ENCODE results near the gene USP6NL. TPM values are rescaled to one million over a fixed set of nuclear protein-coding genes. Genes with fewer than 3 reads are reported as not detected.

USP6NL gene
- polyA plus RNA-seq, 1 donor (not counting 4 experiments of a cell fraction or from before 2014, with no cell fraction given) = 8.7 TPM

DNA sequence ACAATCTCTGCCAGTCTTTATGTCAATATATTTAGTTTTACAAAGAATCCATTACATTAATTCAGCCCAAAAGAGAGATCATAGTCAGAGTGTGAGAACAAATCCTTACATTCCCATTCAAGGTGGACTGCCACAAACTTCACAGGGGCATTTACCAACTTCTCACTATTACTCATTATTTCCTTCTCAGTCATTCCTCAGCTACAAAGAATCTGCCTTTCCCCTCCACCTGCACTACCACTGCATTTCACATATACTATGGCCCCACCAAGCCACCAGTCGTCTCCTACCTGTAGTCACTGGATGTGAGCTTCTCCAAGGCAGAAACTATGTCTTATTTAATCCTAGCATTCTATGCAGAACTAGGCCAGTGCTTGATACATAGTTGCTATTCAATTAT lies 94.3 kb downstream of the USP6NL start:
- Histone ChIP-seq H3K79me2 (ENCODE audit: control insufficient read depth, insufficient read depth, low read length) (no peaks in the 10 kb centered on the region), H3K27me3 (ENCODE audit: control insufficient read depth, extremely low read depth, insufficient read depth, low read length) (no peaks in the 10 kb centered on the region), H3K27ac (ENCODE audit: control insufficient read depth, insufficient read depth, low read length) (no peak overlapping the region), H2AFZ (ENCODE audit: control insufficient read depth, low read length) (no peak overlapping the region), H3K36me3 (ENCODE audit: control insufficient read depth in 2 of 2, extremely low read depth in 1 of 2, insufficient read depth in 2 of 2, low read length in 2 of 2) (no peaks in the 10 kb centered on the region), H3K4me2 (ENCODE audit: control insufficient read depth, extremely low read depth, insufficient read depth, low read depth, low read length) (no peak overlapping the region), H3K9me3 (ENCODE audit: control insufficient read depth, low read depth, low read length) (no peaks in the 10 kb centered on the region), H3K4me1 (ENCODE audit: control insufficient read depth, extremely low read depth, insufficient read depth, low read length) (no peaks in the 10 kb centered on the region), H3K9ac (ENCODE audit: control insufficient read depth, extremely low read depth, insufficient read depth, low read length) (no peak overlapping the region), H3K9me1 (ENCODE audit: control insufficient read depth, extremely low read depth, insufficient read depth, low read length) (no peaks in the 10 kb centered on the region), H4K20me1 (ENCODE audit: control insufficient read depth, extremely low read depth, insufficient read depth, low read length) (no peaks in the 10 kb centered on the region), H3K4me3 (ENCODE audit: control insufficient read depth in 2 of 3, extremely low read depth in 1 of 3, insufficient read depth in 2 of 3, low read depth in 1 of 3, low read length in 3 of 3) (no peak overlapping the region)
- FAIRE-seq = no peak
- no peak for TF ChIP-seq EZH2 (IDR thresholded peaks at IDR 0.05; ENCODE audit: low read length)
- TF ChIP-seq, protein P1, sequence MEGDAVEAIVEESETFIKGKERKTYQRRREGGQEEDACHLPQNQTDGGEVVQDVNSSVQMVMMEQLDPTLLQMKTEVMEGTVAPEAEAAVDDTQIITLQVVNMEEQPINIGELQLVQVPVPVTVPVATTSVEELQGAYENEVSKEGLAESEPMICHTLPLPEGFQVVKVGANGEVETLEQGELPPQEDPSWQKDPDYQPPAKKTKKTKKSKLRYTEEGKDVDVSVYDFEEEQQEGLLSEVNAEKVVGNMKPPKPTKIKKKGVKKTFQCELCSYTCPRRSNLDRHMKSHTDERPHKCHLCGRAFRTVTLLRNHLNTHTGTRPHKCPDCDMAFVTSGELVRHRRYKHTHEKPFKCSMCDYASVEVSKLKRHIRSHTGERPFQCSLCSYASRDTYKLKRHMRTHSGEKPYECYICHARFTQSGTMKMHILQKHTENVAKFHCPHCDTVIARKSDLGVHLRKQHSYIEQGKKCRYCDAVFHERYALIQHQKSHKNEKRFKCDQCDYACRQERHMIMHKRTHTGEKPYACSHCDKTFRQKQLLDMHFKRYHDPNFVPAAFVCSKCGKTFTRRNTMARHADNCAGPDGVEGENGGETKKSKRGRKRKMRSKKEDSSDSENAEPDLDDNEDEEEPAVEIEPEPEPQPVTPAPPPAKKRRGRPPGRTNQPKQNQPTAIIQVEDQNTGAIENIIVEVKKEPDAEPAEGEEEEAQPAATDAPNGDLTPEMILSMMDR (optimal IDR thresholded peaks at IDR 0.05 in 1 of 3, IDR thresholded peaks at IDR 0.05 in 1 of 3, conservative IDR thresholded peaks at IDR 0.05 in 1 of 3; ENCODE audit: extremely low read depth in 1 of 3, insufficient read depth in 2 of 3, low read length in 3 of 3) = no peak
- dilution Hi-C loops (cut with MboI; ENCODE audit: extremely low pct_ligation_motif_present, low sequenced_read_pairs) = no loop called here
- DNase-seq (ENCODE audit: low read depth, low spot score) = no peak

DNA sequence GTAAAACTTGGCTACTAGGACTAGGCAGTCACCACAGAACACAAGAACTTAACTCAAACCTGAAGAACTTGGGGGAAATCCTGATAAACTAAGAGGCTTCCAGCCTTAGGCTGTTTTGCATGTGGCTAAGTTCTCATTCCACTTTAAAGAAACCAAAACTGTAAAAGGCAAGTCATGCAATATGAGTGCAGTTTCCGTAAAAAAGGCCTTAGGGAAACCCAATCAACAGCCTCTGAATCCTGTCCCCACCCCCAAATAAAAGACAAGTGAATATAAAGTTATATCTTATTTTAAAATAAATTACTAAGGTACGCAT lies 95.1 kb downstream of the USP6NL start:
- Histone ChIP-seq H3K4me3 (ENCODE audit: control insufficient read depth in 2 of 3, extremely low read depth in 1 of 3, insufficient read depth in 2 of 3, low read depth in 1 of 3, low read length in 3 of 3) (no peak overlapping the region), H3K36me3 (ENCODE audit: control insufficient read depth in 2 of 2, extremely low read depth in 1 of 2, insufficient read depth in 2 of 2, low read length in 2 of 2) (no peaks in the 10 kb centered on the region), H2AFZ (ENCODE audit: control insufficient read depth, low read length) (no peak overlapping the region), H3K9me3 (ENCODE audit: control insufficient read depth, low read depth, low read length) (no peaks in the 10 kb centered on the region), H3K27ac (ENCODE audit: control insufficient read depth, insufficient read depth, low read length) (no peak overlapping the region), H3K9ac (ENCODE audit: control insufficient read depth, extremely low read depth, insufficient read depth, low read length) (no peak overlapping the region), H3K4me1 (ENCODE audit: control insufficient read depth, extremely low read depth, insufficient read depth, low read length) (no peaks in the 10 kb centered on the region), H3K27me3 (ENCODE audit: control insufficient read depth, extremely low read depth, insufficient read depth, low read length) (no peaks in the 10 kb centered on the region), H3K79me2 (ENCODE audit: control insufficient read depth, insufficient read depth, low read length) (no peaks in the 10 kb centered on the region), H3K9me1 (ENCODE audit: control insufficient read depth, extremely low read depth, insufficient read depth, low read length) (no peaks in the 10 kb centered on the region), H3K4me2 (ENCODE audit: control insufficient read depth, extremely low read depth, insufficient read depth, low read depth, low read length) (no peak overlapping the region), H4K20me1 (ENCODE audit: control insufficient read depth, extremely low read depth, insufficient read depth, low read length) (no peaks in the 10 kb centered on the region)
- DNase-seq (ENCODE audit: low read depth, low spot score) (no peak), FAIRE-seq (no peak)
- TF ChIP-seq EZH2 (IDR thresholded peaks at IDR 0.05; ENCODE audit: low read length) = no peak
- TF ChIP-seq, protein P1 (optimal IDR thresholded peaks at IDR 0.05 in 1 of 3, IDR thresholded peaks at IDR 0.05 in 1 of 3, conservative IDR thresholded peaks at IDR 0.05 in 1 of 3; ENCODE audit: extremely low read depth in 1 of 3, insufficient read depth in 2 of 3, low read length in 3 of 3) = no peak
- dilution Hi-C loops (cut with MboI; ENCODE audit: extremely low pct_ligation_motif_present, low sequenced_read_pairs) = no loop called here
